ENCODE results near the gene IGF1.

Gene IGF1

DNA sequence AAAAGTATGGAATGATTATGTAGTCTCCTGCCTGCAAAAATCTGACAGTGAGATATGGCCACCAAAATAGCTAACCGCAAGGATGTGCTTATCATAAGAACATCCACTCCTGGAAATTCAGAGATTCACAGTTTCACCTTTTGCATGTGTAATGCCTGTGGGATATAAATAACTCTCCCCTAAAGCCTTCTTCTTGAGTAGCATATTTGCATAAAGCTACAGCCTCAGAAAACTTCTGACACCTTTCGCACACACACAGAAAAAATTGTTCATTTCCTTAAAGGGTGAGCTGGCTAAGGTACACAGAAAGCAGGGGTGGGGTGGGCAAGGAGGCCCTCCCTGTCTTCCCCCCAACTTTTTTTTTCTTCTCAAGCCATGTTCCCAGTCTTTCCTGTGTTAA is 3.1 kb upstream of the IGF1 start:
- peaks cover 32% of the 10 kb centered on the region for H3K4me1 ChIP-seq (ENCODE audit: low read length)
- no peaks in the 10 kb centered on the region for H4K20me1 ChIP-seq (ENCODE audit: insufficient read depth, low read length)
- no peaks in the 10 kb centered on the region for H3K36me3 ChIP-seq (replicated peaks; ENCODE audit: low read depth, low read length)
- no peaks in the 10 kb centered on the region for H3K9me3 ChIP-seq (ENCODE audit: insufficient read depth, low read length)
- H3K9ac ChIP-seq (ENCODE audit: low read length): no peak overlapping the region
- H3K4me2 ChIP-seq (ENCODE audit: low read length): peak overlapping the region; percentile 10; the same call in 1 of the 2 replicates
- TF ChIP-seq CTCF (IDR thresholded peaks at IDR 0.05; ENCODE audit: low read depth, low read length) (no peak), EZH2phosphoT487 (IDR thresholded peaks at IDR 0.05; ENCODE audit: low read depth) (no peak)
- no peaks in the 10 kb centered on the region for H3K27me3 ChIP-seq (ENCODE audit: low read depth, low read length)
- H3K79me2 ChIP-seq (ENCODE audit: low read length): no peaks in the 10 kb centered on the region
- no peak overlapping the region for H3K27ac ChIP-seq (ENCODE audit: low read length)
- H3K4me3 ChIP-seq (ENCODE audit: low read length): no peak overlapping the region
- no peak overlapping the region for H2AFZ ChIP-seq (ENCODE audit: low read depth, low read length)

DNA sequence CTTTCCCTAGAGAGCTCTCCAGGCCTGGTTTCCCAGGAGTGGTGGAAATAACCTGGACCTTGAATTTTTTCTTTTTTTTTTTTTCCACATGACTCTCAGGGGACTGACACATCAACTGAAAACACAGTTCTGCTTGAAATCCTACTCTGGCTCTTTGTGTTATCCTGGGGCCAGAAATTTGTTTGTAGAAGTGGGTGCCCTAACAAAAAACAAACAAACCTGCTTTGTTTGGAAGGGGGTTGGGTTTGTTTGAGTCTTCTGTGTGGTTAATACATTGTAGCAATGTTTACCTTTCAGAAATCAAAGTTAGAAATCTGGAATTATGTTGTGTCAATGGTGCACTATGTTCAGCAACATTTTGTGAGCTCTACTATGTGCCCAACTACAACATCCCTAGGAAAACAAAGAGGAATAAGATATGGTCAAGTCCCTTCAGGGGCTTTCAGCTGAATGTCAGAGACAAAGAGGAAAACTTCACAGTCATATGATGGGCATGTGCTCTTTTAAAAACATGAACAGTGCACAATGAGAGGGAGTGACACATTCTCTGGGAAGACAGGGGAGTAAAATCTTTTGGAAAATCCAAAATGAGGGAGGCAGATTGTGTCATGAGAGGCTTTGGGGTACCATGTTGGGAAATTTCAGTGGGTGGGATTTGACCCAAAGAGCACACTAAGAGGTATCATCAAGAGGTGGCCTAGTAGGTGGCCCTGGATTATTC is 1.5 kb upstream of the IGF1 start:
- no peaks in the 10 kb centered on the region for H4K20me1 ChIP-seq (ENCODE audit: insufficient read depth, low read length)
- TF ChIP-seq CTCF (IDR thresholded peaks at IDR 0.05; ENCODE audit: low read depth, low read length) (no peak), EZH2phosphoT487 (IDR thresholded peaks at IDR 0.05; ENCODE audit: low read depth) (no peak)
- no peaks in the 10 kb centered on the region for H3K9me3 ChIP-seq (ENCODE audit: insufficient read depth, low read length)
- no peak overlapping the region for H3K4me3 ChIP-seq (ENCODE audit: low read length)
- peaks cover 34% of the 10 kb centered on the region for H3K4me1 ChIP-seq (ENCODE audit: low read length)
- H2AFZ ChIP-seq (ENCODE audit: low read depth, low read length): no peak overlapping the region
- no peak overlapping the region for H3K27ac ChIP-seq (ENCODE audit: low read length)
- H3K36me3 ChIP-seq (replicated peaks; ENCODE audit: low read depth, low read length): no peaks in the 10 kb centered on the region
- H3K79me2 ChIP-seq (ENCODE audit: low read length): no peaks in the 10 kb centered on the region
- no peak overlapping the region for H3K4me2 ChIP-seq (ENCODE audit: low read length)
- no peak overlapping the region for H3K9ac ChIP-seq (ENCODE audit: low read length)
- H3K27me3 ChIP-seq (ENCODE audit: low read depth, low read length): no peaks in the 10 kb centered on the region

GRCh38 chr12:102479939-102480338 is 424 bp downstream of the IGF1 start:
- Histone ChIP-seq H3K79me2 (ENCODE audit: low read length) (no peaks in the 10 kb centered on the region), H4K20me1 (ENCODE audit: insufficient read depth, low read length) (no peaks in the 10 kb centered on the region)

More at GRCh38 chr12:102479939-102480338, 424 bp downstream of the IGF1 start:
- Histone ChIP-seq H3K27me3 (ENCODE audit: low read depth, low read length) (no peaks in the 10 kb centered on the region), H3K9ac (ENCODE audit: low read length) (no peak overlapping the region), H3K4me3 (ENCODE audit: low read length) (no peak overlapping the region), H3K4me2 (ENCODE audit: low read length) (no peak overlapping the region), H3K4me1 (ENCODE audit: low read length) (peaks cover 34% of the 10 kb centered on the region), H3K9me3 (ENCODE audit: insufficient read depth, low read length) (no peaks in the 10 kb centered on the region), H3K36me3 (replicated peaks; ENCODE audit: low read depth, low read length) (no peaks in the 10 kb centered on the region), H3K27ac (ENCODE audit: low read length) (no peak overlapping the region), H2AFZ (ENCODE audit: low read depth, low read length) (no peak overlapping the region)
- TF ChIP-seq EZH2phosphoT487 (IDR thresholded peaks at IDR 0.05; ENCODE audit: low read depth) (no peak), CTCF (IDR thresholded peaks at IDR 0.05; ENCODE audit: low read depth, low read length) (no peak)

All from OCI-LY3 (cell line).